ENCODE data around the gene LNX2.

GRCh38 chr13:27621116-27621365 is 712 bp upstream of the LNX2 start:
- TF ChIP-seq CTCF (IDR thresholded peaks at IDR 0.05; ENCODE audit: borderline replicate concordance, extremely low read depth, low read length, poor library complexity, severe bottlenecking) (no peak), EZH2 (IDR thresholded peaks at IDR 0.05; ENCODE audit: borderline replicate concordance, low read depth, low read length, severe bottlenecking) (no peak)
